GM21447 (cell line): ENCODE data around the gene CCR9.

Experiments used
- ATAC-seq: cut with Tn5 transposase; IDR thresholded peaks from one replicate; pipeline ENCODE4 v1.9.1; 2021; ENCODE audit not compliant: unreplicated experiment

Gene CCR9

DNA sequence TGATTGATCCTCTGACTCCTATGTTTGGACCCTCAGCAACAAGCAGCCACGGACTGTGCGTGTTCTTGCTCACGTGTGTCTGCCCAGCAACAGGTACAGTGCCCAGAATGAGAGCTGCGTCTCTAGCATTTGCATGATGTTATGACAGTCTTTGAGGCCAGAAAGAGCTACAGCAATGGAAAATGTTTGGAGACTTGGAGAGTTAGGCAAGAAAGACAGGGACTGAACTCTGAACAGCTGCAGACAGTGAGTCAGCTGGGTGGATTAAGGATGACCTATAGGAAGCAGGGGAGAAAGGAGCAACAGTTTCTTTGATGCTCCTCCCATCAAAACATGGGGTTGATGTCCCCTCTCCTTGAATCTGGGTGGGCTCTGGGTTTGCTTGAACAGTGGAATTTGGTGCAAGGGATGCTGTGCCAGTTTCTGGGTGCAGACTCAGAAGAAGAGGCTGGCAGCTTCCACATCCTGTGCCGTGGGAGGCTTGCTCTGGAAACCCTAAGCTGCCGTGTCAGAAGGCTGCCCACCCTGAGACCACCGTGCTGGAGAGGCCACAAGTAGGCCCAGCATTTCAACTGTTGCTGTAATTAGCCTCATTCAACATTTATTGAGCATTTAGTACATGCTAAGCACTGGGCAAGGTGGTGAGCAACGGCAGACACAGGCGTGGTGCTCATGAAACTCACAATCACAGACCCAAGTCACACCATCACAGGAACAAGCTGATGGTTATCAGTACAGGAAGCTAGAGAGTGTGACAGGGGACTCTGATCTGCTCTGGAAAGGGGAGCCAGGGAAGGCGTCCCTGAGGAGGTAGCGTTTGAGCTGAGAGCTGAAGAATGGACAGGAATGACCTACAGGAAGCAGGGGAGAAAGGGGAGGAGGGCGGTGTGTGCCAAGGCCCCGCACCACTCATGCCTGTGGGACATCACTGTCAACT, 21.7 kb downstream of the CCR9 start:
- ATAC-seq: no peak

GRCh38 chr3:45908761-45909160, 22.4 kb downstream of the CCR9 start:
- no peak for ATAC-seq

DNA sequence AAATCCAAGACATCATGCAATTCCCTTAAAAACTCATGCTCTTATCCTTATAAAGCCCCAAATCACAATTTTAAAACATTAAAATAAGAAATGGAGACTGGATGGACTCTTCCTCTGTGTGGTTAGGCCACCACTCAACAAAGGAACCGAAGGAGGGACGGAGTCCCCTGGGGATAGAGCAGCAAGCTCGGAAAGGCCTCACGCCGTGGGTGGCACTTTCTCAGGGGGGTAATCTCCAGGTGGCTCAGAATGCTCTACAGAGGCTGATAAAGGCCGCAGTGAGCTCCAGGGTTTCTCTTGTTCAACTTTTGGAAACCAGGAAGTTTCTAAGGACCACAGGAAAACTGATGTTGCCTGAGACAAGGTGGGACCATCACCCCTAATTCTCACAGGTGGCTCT, 23.2 kb downstream of the CCR9 start:
- ATAC-seq: no peak

- no peak for ATAC-seq
These were observed 24.5 kb downstream of the CCR9 start for GRCh38 chr3:45910892-45911291.

DNA sequence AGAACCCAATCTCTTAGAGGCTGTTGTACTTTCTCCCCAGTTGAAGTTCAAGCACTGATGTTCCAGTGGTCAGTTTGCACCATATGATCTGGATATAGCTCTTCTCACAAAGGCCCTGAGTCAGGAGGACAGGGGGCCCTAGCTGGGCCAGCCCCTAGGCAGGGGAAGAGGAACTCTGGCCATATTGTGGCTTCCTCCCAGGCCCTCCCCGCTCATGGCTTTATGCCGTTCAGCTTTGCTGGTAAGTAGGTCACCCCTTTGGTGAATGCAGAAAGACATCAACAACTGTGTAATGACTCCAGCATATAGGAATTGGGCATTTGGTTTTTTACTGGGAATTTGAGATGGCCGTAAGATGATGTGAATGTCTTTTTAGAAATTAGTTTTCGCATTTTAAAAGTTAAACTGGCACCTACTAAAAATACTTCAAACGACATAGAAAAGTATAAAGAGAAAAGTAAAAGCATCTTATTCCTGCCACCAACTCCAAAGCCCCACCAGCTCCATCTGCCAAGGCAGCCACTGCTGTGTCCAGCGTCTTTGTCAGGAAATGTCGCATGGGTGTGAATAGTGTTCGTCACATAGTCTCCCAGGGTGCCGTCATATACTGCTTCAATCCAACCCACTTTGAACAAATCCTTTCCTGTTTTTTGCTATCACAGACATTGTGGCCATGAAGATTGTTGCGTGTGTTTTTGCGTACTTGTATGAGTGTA, 25.3 kb downstream of the CCR9 start:
- ATAC-seq: no peak

DNA sequence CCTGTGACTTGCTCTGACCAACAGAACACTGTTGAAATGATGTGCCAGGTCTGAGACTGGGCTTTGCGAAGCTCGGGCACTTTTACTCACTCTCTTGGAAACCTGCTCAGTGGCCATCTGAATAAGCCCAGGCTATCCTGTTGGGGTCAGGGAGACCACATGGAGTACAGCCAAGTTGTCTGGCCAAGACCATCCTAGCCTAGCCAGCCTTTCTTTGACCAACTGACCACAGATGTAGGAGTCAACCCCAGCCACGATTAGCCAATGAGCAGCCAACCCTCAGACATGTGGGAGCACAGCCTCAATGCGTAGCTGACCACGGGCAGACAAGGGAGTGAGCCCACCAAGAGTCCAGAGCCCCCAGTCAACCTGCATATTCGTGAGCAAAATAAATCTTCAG, 26.1 kb downstream of the CCR9 start:
- no peak for ATAC-seq

GRCh38 chr3:45914362-45915058, 28.2 kb downstream of the CCR9 start:
- no peak for ATAC-seq

- ATAC-seq: no peak
These were observed 28.7 kb downstream of the CCR9 start for GRCh38 chr3:45915059-45915439.

DNA sequence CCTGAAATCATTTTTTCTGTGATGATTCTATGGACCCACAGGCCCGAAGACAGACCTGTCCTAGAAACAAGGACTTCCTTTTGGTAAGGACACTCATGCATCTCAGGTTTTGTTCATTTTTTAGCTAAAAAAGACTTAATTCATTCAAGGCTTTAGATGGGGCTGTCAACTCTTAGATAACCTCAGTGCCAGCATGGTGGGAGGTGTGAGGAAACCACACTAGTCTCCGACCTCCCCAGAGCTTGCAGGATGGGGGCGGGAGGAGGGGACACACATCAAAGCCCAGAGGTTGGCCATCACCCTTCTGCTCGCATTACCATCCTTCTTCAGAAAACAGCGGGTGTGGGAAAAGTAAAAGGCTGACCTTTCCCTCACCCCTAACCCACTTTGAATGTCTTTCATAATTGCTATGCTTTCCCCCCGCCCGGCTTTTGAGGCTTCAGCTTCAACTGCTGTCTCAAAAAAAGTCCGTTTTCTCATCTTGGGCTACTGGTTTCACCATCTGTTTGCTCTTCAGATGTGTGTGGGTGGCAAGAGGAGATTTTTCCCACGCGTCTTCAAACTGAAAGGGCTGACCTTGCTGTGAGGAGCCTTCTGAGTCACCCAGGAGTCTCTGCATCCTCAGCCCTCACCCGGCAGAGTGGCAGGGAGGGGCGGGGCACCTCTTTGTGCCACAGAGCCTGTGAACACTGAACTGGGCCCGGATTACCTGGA, 29.3 kb downstream of the CCR9 start:
- ATAC-seq: peak; percentile 91

GRCh38 chr3:45917146-45917898, 31.0 kb downstream of the CCR9 start:
- ATAC-seq: no peak

DNA sequence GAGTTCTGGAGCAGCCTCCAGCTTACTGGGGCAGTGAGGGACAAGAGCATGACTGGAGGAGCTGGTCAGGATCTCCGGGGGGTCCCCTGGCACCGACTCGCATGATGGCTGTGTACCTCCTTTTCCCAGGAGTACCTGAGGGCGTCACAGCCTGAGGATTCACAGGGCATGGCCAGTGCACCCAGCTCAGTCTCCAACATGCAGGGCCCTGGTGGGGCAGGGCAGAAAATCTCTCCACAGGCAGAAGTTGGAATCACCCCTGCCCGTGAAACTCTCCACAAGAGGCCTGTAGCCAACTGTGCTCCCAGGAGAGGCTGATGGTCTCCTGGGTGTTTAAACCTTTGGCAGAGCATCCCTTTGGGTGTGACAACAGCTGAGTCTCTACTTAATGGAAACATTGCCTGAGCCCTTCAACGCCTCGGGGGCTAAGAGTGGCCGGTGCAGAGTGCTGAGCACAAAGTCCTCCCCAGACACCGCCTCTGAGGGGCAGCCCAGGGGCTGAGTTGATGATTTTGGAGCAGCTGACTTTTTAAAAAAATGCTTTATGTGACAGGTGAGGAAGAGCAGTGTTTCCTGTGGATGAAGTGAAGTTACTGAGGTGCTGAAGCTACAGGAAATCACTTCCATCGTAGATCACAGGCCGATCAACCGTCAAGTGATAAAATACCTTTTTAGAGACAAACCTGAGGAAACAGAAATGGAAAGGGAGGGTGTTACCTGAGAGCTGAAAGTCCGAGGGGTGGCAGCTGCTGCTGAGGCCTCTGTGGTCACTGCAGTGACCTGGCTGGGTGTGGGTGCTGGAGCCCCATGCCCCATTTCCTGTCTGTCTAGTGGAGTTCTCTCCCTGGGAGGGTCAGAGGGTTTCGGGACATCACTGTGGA, 35.1 kb downstream of the CCR9 start:
- ATAC-seq: no peak

GRCh38 chr3:45922039-45922326, 35.6 kb downstream of the CCR9 start:
- no peak for ATAC-seq

DNA sequence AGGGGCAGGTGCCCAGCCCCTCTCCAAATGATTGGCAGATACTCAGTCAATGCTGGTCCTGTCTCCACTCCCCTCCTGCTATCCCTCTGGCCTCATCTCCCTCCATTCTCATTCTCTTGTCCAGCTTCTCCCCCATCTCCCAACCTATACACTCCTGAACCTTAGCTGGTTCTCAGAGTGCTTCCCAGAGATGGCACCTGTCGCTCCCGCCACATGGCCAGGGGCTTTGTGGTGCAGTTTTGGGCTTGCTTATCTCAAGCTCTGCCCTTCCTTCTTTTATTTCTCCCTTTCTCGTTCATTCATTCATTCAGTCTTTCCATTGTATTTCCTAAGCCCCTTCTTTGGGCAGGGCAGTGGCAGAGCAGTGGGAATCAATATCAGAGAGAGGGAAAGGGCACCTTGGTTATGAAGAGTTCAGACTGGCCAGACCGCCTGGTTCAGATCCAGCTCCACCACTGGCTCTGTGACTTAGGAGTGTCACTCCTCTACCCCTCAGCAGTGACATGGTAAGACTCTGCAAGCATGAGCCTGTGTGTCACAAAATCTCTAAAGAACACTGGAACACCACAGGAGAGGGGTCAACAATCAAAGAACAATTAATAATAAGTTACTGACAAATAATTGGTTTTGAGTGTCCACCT, 36.7 kb downstream of the CCR9 start:
- ATAC-seq: no peak

GRCh38 chr3:45923755-45924154, 37.4 kb downstream of the CCR9 start:
- ATAC-seq: no peak

DNA sequence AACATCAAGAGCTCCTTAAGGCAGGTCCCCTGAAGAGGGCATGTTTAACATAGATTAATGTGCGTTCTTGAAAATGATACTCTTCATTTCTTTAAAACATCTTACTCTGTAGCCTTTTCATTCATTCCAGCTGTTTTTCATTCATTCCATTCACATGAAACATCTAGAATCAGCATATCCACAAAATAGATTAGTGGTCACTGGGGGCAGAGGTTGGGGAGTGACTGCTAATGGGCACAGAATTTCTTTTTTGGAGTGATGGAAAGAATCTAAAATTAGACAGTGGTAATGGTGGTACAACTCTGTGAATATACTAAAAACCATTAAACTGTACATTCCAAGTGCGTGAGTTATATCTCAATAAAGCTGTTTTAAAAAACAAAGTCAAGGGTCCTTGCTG, 41.5 kb downstream of the CCR9 start:
- no peak for ATAC-seq

DNA sequence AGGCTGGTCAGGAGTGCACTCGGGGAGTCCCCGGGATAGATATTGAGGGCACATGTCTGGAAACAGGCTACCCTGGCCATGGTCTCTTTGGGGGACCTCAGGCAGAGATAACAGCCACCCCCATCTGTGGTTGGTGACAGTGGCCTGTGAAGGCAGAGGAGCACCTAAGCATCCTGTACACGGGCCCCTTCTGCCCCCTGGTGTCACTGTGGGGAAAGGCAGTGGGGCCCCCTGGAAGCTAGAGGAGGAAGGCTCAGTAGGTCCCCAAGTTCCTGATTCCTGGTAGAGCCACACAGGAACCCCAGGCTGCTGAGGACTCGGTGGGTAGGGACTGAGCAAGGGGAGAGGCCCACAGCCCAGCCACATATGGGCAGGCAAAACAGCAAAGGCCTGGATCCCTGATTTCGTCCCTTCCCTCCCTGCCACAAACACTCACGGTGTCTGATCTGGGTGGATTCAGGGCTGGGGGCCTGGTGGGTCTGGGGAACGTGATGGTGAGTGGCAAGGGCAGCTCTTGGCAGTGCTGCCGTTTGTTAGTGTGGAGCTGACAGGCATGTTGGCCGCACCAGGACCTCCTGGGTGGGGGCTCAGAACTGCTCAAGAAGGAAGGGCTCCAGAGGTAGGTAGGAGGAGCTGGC, 42.8 kb downstream of the CCR9 start:
- ATAC-seq: no peak

DNA sequence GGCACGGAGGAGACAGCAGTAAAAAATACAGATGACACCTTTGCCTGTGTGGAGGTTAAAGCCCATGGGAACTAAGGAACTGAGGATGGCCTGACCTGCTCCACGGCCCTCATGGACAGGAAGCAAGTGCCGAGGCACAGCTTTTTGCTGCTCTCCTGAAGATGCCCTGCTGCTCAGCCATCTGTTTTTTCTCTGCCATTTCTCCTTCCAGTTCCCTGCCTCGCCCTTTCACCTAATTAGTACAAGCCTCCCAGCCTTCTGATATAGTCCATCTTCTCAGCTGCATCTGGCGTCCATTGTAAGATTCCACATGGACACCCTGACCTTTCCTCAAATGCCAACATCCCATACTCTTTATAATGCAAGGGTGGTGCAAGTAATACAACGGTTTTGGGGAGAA, 45.2 kb downstream of the CCR9 start:
- no peak for ATAC-seq

GRCh38 chr3:45932112-45932511, 45.8 kb downstream of the CCR9 start:
- no peak for ATAC-seq

DNA sequence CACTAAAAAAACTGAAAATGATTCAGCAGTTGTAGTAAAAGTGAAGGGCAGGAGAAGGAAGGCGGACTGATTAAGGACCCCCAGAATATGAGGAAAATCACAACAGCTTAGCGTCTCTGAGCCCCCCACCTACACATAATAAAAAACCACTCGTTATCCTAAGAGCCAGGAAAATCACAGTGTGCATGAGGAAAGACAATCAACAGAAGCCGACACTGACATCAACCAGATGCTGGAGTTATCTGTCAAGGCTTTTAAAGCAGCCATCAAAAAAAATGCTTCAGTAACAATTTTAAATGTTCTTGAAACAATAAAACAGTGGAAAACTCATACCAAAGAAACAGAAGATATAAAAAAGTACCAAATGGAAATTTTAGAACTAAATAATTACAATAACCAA, 47.2 kb downstream of the CCR9 start:
- ATAC-seq: no peak
